Pancreas (tissue), 10 donors: Measurements from ENCODE around the gene DOHH. TPM values are rescaled to one million over a fixed set of nuclear protein-coding genes. Genes with fewer than 3 reads are reported as not detected.

Experiments used
- ATAC-seq, 4 donors: fragments of 200-7000 bp; cut with Tn5 transposase; one replicate each; pipeline versions ENCODE4 v1.8.0 to v1.9.1; 2020; ENCODE audit warnings: mild to moderate bottlenecking in 4 of 4, moderate library complexity in 4 of 4
- DNase-seq, 6 donors: peaks; one replicate each; pipeline ENCODE4 v3.0.0-alpha.2; 2020
- FAIRE-seq: peaks from 2 replicates; lab custom pipeline; 2012; peaks lifted over from hg19 to GRCh38; lab: Jason Lieb, UNC
- H3K27ac ChIP-seq, 4 donors: fragments of 200-600 bp; sonication (generic); 1 replicate in 3 of 4; 2 replicates in 1 of 4; pipeline versions ENCODE4 v1.5.0 to v1.8.0; 2020
- H3K27me3 ChIP-seq, 4 donors: fragments of 200-600 bp; one replicate each; pipeline ENCODE4 v1.8.0; 2021
- H3K36me3 ChIP-seq, 3 donors: fragments of 200-600 bp; sonication (generic) in 1 of 3; one replicate each; pipeline versions ENCODE4 v1.5.0 to v1.8.0; 2020 to 2021
- H3K4me1 ChIP-seq, 3 donors: fragments of 200-600 bp; one replicate each; pipeline ENCODE4 v1.8.0; 2021
- H3K4me3 ChIP-seq, 4 donors: fragments of 200-600 bp; sonication (generic) in 2 of 4; one replicate each; pipeline versions ENCODE4 v1.5.0 to v1.8.0; 2020 to 2021
- H3K9me3 ChIP-seq, 4 donors: fragments of 200-600 bp; one replicate each; pipeline ENCODE4 v1.8.0; 2021
- CTCF ChIP-seq, 4 donors: fragments of 200-600 bp; sonication (generic) in 3 of 4; IDR thresholded peaks; one replicate each; pipeline versions ENCODE4 v1.5.0 to v1.8.0; 2021; ENCODE audit warnings: antibody characterized with exemption in 4 of 4
- WGBS, 2 donors: extraction: QIAGEN DNeasy Blood & Tissue Kit; methylation state at CpG; one replicate each; pipeline ENCODE4 v1.1.7; 2013; 5-methylcytosine and 5-hydroxymethylcytosine counted together
- intact Hi-C, 3 donors: fragments of 100-400 bp; cut with DNase I; formaldehyde crosslinking; loops; one replicate each; pipeline versions ENCODE4 v1.11.1 to v1.14.2; 2022
- polyA plus RNA-seq, 2 donors: library from polyadenylated mRNA; stranded (reverse); fragments of 200-250 nt; gene quantifications; one replicate each; pipeline ENCODE4 v1.2.3, GENCODE V29; 2013
- total RNA-seq, 6 donors: library from RNA; stranded (reverse); fragmentation: NEBNext Ultra II Directional in 4 of 6; extraction: Animal tissue kit (Norgen Biotek cat#: 25700) in 4 of 6; gene quantifications; one replicate each; pipeline versions ENCODE4 v1.2.1 to v1.2.4, GENCODE V29; 2021 to 2023
- donor health status: healthy with polysubstance abuse.
- donor health status: DM: no; HTN: no; CAD: no; lungs with moderate emphysema.
- donor health status: DM: no; HTN: no; CAD: no.
- donor health status: control.
- donor health status: control.
- donor health status: Bipolar disorder and iron deficiency.
- donor health status: DM: yes; HTN: yes; CAD: no.
- donor health status: DM: no; HTN: no; CAD: no.
- donor health status: DM: no; HTN: no; CAD: no.
- donor health status: DM: yes; HTN: yes; CAD: no.

DOHH gene
- total and polyA plus RNA-seq, 8 donors = 3.2 to 10.5 (median 5.0) TPM

DNA sequence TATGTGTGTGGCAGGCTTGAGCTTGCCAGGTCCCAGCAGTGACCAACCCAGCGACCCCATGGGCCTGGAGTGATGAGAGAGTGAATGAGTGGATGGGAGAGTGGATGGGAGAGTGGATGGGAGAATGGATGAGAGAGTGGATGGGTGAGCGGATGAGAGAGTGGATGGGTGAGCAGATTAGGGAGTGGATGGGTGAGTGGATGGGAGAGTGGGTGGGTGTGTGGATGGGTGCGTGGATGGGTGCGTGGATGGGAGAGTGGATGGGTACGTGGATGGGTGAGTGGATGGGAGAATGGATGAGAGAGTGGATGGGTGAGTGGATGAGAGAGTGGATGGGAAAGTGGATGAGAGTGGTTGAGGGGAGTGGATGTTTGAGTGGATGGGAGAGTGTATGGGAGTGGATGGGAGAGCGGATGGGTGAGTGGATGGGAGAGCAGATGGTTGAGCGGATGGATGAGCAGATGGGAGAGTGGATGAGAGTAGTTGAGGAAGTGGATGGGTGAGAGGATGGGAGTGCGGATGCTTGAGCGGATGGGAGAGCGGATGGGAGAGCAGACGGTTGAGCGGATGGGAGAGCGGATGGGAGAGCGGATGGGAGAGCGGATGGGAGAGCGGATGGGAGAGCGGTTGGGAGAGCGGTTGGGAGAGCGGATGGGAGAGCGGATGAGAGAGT is 28.2 kb upstream of the DOHH start:
- ATAC-seq (no peak), FAIRE-seq (no peak), DNase-seq (no peak)
- no peaks in the 10 kb centered on the region for H3K4me1 ChIP-seq
- H3K36me3 ChIP-seq = peaks cover 3 to 50% (median 21%) of the 10 kb centered on the region in 3 donors
- TF ChIP-seq CTCF (IDR thresholded peaks at IDR 0.05) = no peak
- no peak overlapping the region for H3K27ac ChIP-seq
- H3K9me3 ChIP-seq = no peaks in the 10 kb centered on the region
- 93 to 97% methylated on average over 20 of the region's 20 CpGs for WGBS, 2 donors
- no peak overlapping the region for H3K4me3 ChIP-seq
- intact Hi-C loops = no loop called here
- H3K27me3 ChIP-seq = no peaks in the 10 kb centered on the region

- no peak overlapping the region for H3K4me3 ChIP-seq
- peaks cover 3 to 49% (median 21%) of the 10 kb centered on the region in 3 donors for H3K36me3 ChIP-seq
- no peak for ATAC-seq
- peak in 1 of 6 donors; percentile 70 for DNase-seq
- 95 to 97% methylated on average over 14 of the region's 14 CpGs for WGBS, 2 donors
- no peaks in the 10 kb centered on the region for H3K9me3 ChIP-seq
- H3K27ac ChIP-seq = no peak overlapping the region
- H3K27me3 ChIP-seq = no peaks in the 10 kb centered on the region
- intact Hi-C loops = no loop called here
- no peak for TF ChIP-seq CTCF (IDR thresholded peaks at IDR 0.05)
- H3K4me1 ChIP-seq = no peaks in the 10 kb centered on the region
- FAIRE-seq = no peak
Observed at GRCh38 chr19:3528080-3528479, 27.6 kb upstream of the DOHH start.

DNA sequence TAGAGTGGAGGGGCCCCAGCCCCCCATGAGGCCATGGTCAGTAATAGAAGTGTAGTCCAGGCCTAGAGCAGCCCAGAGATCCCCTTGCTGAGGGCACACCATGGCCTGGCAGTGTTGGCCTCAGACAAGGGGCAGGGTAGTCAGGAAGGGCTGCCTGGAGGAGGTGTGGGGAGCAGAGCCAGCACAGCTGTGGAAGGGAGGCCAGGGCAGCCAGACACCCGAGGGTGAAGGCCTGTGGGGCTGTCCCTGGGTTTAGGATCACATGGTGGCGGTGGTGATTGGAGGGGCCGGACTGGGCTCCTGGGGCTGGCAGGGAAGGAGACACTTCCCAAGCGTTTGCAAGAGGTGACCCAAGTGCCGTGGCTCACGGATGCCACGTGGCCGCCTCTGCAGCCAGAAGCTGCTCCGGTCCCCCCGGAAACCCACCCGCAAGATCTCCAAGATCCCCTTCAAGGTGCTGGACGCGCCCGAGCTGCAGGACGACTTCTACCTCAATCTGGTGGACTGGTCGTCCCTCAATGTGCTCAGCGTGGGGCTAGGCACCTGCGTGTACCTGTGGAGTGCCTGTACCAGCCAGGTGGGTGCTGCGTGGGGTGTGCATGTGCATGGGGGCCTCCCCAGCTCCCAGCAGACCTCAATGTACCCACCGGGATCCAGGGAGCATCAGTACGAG is 26.9 kb upstream of the DOHH start:
- Histone ChIP-seq H3K9me3 (no peaks in the 10 kb centered on the region), H3K36me3 (peaks cover 3 to 43% (median 21%) of the 10 kb centered on the region in 3 donors), H3K27me3 (no peaks in the 10 kb centered on the region), H3K4me1 (no peaks in the 10 kb centered on the region), H3K4me3 (no peak overlapping the region), H3K27ac (no peak overlapping the region)
- ATAC-seq (no peak), DNase-seq (peak in 1 of 6 donors; percentile 55), FAIRE-seq (no peak)
- intact Hi-C loops = no loop called here
- 95 to 96% methylated on average over 19 to 21 of the region's 21 CpGs for WGBS, 2 donors
- no peak for TF ChIP-seq CTCF (IDR thresholded peaks at IDR 0.05)

- ATAC-seq = no peak
- no peaks in the 10 kb centered on the region for H3K9me3 ChIP-seq
- H3K36me3 ChIP-seq = peaks cover 3 to 36% (median 15%) of the 10 kb centered on the region in 3 donors
- 90 to 93% methylated on average over 27 to 28 of the region's 28 CpGs for WGBS, 2 donors
- TF ChIP-seq CTCF (IDR thresholded peaks at IDR 0.05) = no peak
- intact Hi-C loops = no loop called here
- H3K4me3 ChIP-seq = no peak overlapping the region
- FAIRE-seq = no peak
- H3K27ac ChIP-seq = no peak overlapping the region
- DNase-seq = peak in 2 of 6 donors; percentile 38 to 72
- no peaks in the 10 kb centered on the region for H3K4me1 ChIP-seq
- H3K27me3 ChIP-seq = no peaks in the 10 kb centered on the region
Observed at GRCh38 chr19:3526507-3527237, 26.2 kb upstream of the DOHH start.
